Hypothalamus (tissue), 51 donors: ENCODE results near the gene IL19.
"Not testable (repeated sequence)": the region's sequence is repeated elsewhere in the genome, so short reads cannot be mapped to it uniquely, and the experiment has no call there.

ENCODE experiments used
- DNase-seq, 51 donors: peaks; one replicate each; lab custom pipeline; 2025; lab: John Stamatoyannopoulos, UW

IL19 gene

GRCh38 chr1:206739411-206740076, 31.0 kb upstream of the IL19 start:
- DNase-seq, result peak in 3 of 51 donors; percentile 12 to 31 (median 13)

- DNase-seq, result no peak
Observed at GRCh38 chr1:206741142-206741701, 29.4 kb upstream of the IL19 start.

GRCh38 chr1:206742719-206743383, 27.7 kb upstream of the IL19 start:
- DNase-seq, result no peak

GRCh38 chr1:206744683-206745082, 25.9 kb upstream of the IL19 start:
- DNase-seq, result no peak

GRCh38 chr1:206745301-206745700, 25.3 kb upstream of the IL19 start:
- DNase-seq, result no peak

- DNase-seq, result no peak
Observed at GRCh38 chr1:206748348-206749030, 22.1 kb upstream of the IL19 start.

- no peak for DNase-seq
Observed at GRCh38 chr1:206751891-206752290, 18.7 kb upstream of the IL19 start.

GRCh38 chr1:206752481-206752880, 18.1 kb upstream of the IL19 start:
- no peak for DNase-seq

GRCh38 chr1:206753141-206753540, 17.4 kb upstream of the IL19 start:
- DNase-seq, result no peak

- DNase-seq, result no peak
Observed at GRCh38 chr1:206754011-206754410, 16.6 kb upstream of the IL19 start.

GRCh38 chr1:206757524-206758266, 12.9 kb upstream of the IL19 start:
- no peak for DNase-seq

- DNase-seq, result no peak
Observed at GRCh38 chr1:206760590-206760989, 10.0 kb upstream of the IL19 start.

GRCh38 chr1:206761159-206761768, 9.3 kb upstream of the IL19 start:
- no peak for DNase-seq

GRCh38 chr1:206762741-206763364, 7.7 kb upstream of the IL19 start:
- DNase-seq, result not testable (repeated sequence)

GRCh38 chr1:206765771-206766170, 4.8 kb upstream of the IL19 start:
- DNase-seq, result not testable (repeated sequence)

GRCh38 chr1:206766251-206766856, 4.2 kb upstream of the IL19 start:
- peak in 10 of 51 donors; percentile 4 to 43 (median 16) for DNase-seq

- no peak for DNase-seq
Observed at GRCh38 chr1:206768472-206769303, 1.9 kb upstream of the IL19 start.

- no peak for DNase-seq
Observed at GRCh38 chr1:206769304-206769731, 1.3 kb upstream of the IL19 start.

GRCh38 chr1:206771338-206771692, 742 bp downstream of the IL19 start:
- no peak for DNase-seq
